HepG2 (cell line): Measurements from ENCODE around the gene CTSA. TPM values are rescaled to one million over a fixed set of nuclear protein-coding genes. Genes with fewer than 3 reads are reported as not detected.

Experiments used
- CCAR2 ChIP-seq: fragments of 200-400 bp; formaldehyde crosslinking; optimal IDR thresholded peaks from 2 replicates; pipeline ENCODE3; 2018; ENCODE audit warnings: low read depth, mild to moderate bottlenecking, low read length, moderate library complexity
- CREM ChIP-seq, 2 experiments: sonication (generic) in 1 of 2; formaldehyde crosslinking in 1 of 2; IDR thresholded peaks; 2 replicates each; pipeline versions ENCODE4 v1.4.0 to v1.6.1; 2016 to 2020; ENCODE audit warnings: antibody characterized with exemption in 1 of 2, mild to moderate bottlenecking in 1 of 2, missing genetic modification reagents in 1 of 2
- GATAD2A ChIP-seq: IDR thresholded peaks from 2 replicates; pipeline ENCODE4 v1.6.1; 2016
- KDM5B ChIP-seq: sonication (generic); formaldehyde crosslinking; IDR thresholded peaks from 2 replicates; pipeline ENCODE4 v1.4.0; 2020; ENCODE audit warnings: missing genetic modification reagents, mild to moderate bottlenecking, borderline replicate concordance
- LCORL ChIP-seq, 2 experiments: fragments of 450-650 bp in 1 of 2; sonication (generic) in 1 of 2; formaldehyde crosslinking in 1 of 2; IDR thresholded peaks; 2 replicates each; pipeline versions ENCODE4 v1.5.0 to v1.6.1; 2017 to 2020; ENCODE audit warnings: antibody characterized with exemption in 1 of 2, missing genetic modification reagents in 1 of 2
- SOX6 ChIP-seq, 2 experiments: fragments of 450-650 bp in 1 of 2; sonication (generic) in 1 of 2; formaldehyde crosslinking in 1 of 2; IDR thresholded peaks; 2 replicates each; pipeline versions ENCODE4 v1.4.0 to v1.6.1; 2017 to 2020; ENCODE audit warnings: antibody characterized with exemption in 1 of 2, mild to moderate bottlenecking in 1 of 2, missing genetic modification reagents in 1 of 2
- SUZ12 ChIP-seq: fragments of 150-350 bp; IDR thresholded peaks from 2 replicates; pipeline ENCODE4 v1.6.1; 2014; ENCODE audit warnings: low read depth, low read length
- ZBTB42 ChIP-seq: sonication (generic); formaldehyde crosslinking; IDR thresholded peaks from 2 replicates; pipeline ENCODE4 v1.5.0; 2020; ENCODE audit warnings: mild to moderate bottlenecking, missing genetic modification reagents
- ZFP36L1 ChIP-seq: sonication (generic); formaldehyde crosslinking; IDR thresholded peaks from 2 replicates; pipeline ENCODE4 v1.8.0; 2022; ENCODE audit warnings: mild to moderate bottlenecking, missing genetic modification reagents, moderate library complexity
- ZNF101 ChIP-seq: sonication (generic); formaldehyde crosslinking; IDR thresholded peaks from 2 replicates; pipeline ENCODE4 v1.4.0; 2020; ENCODE audit warnings: mild to moderate bottlenecking, low read depth, missing genetic modification reagents, borderline replicate concordance
- ZNF232 ChIP-seq: sonication (generic); formaldehyde crosslinking; IDR thresholded peaks from 2 replicates; pipeline ENCODE4 v1.4.0; 2020; ENCODE audit warnings: missing genetic modification reagents, borderline replicate concordance
- ZNF253 ChIP-seq: sonication (generic); formaldehyde crosslinking; IDR thresholded peaks from 2 replicates; pipeline ENCODE4 v1.8.0; 2022; ENCODE audit warnings: mild to moderate bottlenecking, missing genetic modification reagents, borderline replicate concordance
- ZNF33B ChIP-seq: sonication (generic); formaldehyde crosslinking; IDR thresholded peaks from 2 replicates; pipeline ENCODE4 v1.5.1; 2020; ENCODE audit warnings: mild to moderate bottlenecking, missing genetic modification reagents
- polyA plus RNA-seq, 8 experiments: library from polyadenylated mRNA; depleted of rRNA in 3 of 8; stranded (reverse) in 7 of 8; unstranded in 1 of 8; fragments of >200 nt; fragmentation: Illumina TruSeq in 4 of 8; extraction: Trizol in 4 of 8; gene quantifications; 2 replicates each; pipeline versions ENCODE4 v1.2.1 to v1.2.3, GENCODE V29; 2011 to 2016; ENCODE audit warnings: low read depth in 4 of 8, missing spikeins in 1 of 8, mixed read lengths in 1 of 8; ENCODE audit not compliant: insufficient read depth in 1 of 8
- total RNA-seq, 5 experiments: library from RNA; depleted of rRNA; stranded (reverse); fragments of >200 nt; fragmentation: Illumina TruSeq; extraction: Trizol; gene quantifications; 2 replicates each; pipeline ENCODE4 v1.2.3, GENCODE V29; 2016; ENCODE audit warnings: low read depth in 1 of 5
- TF ChIP-seq, protein P1 (sequence below): sonication (generic); formaldehyde crosslinking; IDR thresholded peaks from 2 replicates; pipeline ENCODE4 v1.8.1; 2022; ENCODE audit warnings: mild to moderate bottlenecking, missing genetic modification reagents
- TF ChIP-seq, protein P2 (sequence below): sonication (generic); formaldehyde crosslinking; IDR thresholded peaks from 2 replicates; pipeline ENCODE4 v1.4.0; 2020; ENCODE audit warnings: mild to moderate bottlenecking, low read depth, missing genetic modification reagents
- TF ChIP-seq, protein P3 (sequence below): sonication (generic); formaldehyde crosslinking; IDR thresholded peaks from 2 replicates; pipeline ENCODE4 v1.4.0; 2020; ENCODE audit warnings: missing genetic modification reagents
- TF ChIP-seq, protein P4 (sequence below): sonication (generic); formaldehyde crosslinking; IDR thresholded peaks from 2 replicates; pipeline ENCODE4 v1.4.0; 2020; ENCODE audit warnings: low read depth, mild to moderate bottlenecking, missing genetic modification reagents

Gene CTSA
- total and polyA plus RNA-seq, 2 of the 13 experiments (the other 11 are each of a cell fraction or from before 2014, with no cell fraction given), result 202 to 231 TPM

DNA sequence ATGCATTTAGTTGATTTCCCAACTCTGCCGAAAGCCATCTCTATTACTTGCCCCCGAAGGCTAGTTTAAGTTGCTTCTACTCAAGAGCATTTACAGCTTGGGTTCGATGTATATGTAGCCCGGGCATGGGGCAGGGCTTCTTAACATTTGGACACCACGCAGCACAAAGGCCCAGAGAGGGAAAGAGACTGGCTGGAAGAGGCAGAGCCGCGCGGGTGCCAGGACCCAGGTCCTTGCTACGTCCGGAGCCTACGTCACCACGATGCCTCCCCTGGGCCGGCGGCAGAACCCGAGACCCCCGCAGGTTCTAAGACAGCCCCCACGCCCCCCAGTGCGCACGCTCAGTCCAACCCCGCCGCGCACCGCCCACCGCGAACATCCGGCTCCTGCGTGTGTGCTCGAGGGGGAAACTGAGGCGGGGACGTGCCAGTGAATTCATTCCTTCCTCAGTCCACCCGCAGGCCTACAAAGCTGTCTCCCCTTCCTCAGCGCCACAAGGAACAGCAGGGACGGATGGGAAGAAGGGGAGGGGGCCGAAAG, 43.0 kb downstream of the CTSA start (continued):
- TF ChIP-seq ZNF232 (CRISPR knock-in tag) (no peak), CREM (IDR thresholded peaks at IDR 0.05) (peak; percentile 79), CREM (CRISPR knock-in tag; IDR thresholded peaks at IDR 0.05) (no peak), ZNF253 (CRISPR knock-in tag) (no peak; the same call in 1 of the 2 replicates), KDM5B (no peak), SOX6 (IDR thresholded peaks at IDR 0.05) (no peak), SOX6 (CRISPR knock-in tag; IDR thresholded peaks at IDR 0.05) (peak; percentile 66; the same call in 1 of the 2 replicates), ZNF101 (CRISPR knock-in tag) (peak; percentile 79; the same call in 1 of the 2 replicates), ZNF33B (CRISPR knock-in tag) (peak; percentile 84; the same call in 1 of the 2 replicates), LCORL (IDR thresholded peaks at IDR 0.05) (no peak), LCORL (CRISPR knock-in tag; IDR thresholded peaks at IDR 0.05) (no peak), CCAR2 (no peak), ZFP36L1 (CRISPR knock-in tag) (peak; percentile 85; the same call in 1 of the 2 replicates), GATAD2A (CRISPR knock-in tag) (peak; percentile 35; the same call in 1 of the 2 replicates), SUZ12 (no peak), ZBTB42 (CRISPR knock-in tag) (no peak)
- TF ChIP-seq, protein P1, sequence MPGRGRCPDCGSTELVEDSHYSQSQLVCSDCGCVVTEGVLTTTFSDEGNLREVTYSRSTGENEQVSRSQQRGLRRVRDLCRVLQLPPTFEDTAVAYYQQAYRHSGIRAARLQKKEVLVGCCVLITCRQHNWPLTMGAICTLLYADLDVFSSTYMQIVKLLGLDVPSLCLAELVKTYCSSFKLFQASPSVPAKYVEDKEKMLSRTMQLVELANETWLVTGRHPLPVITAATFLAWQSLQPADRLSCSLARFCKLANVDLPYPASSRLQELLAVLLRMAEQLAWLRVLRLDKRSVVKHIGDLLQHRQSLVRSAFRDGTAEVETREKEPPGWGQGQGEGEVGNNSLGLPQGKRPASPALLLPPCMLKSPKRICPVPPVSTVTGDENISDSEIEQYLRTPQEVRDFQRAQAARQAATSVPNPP (CRISPR knock-in tag), result peak; percentile 85; the same call in 1 of the 2 replicates
- TF ChIP-seq, protein P2, sequence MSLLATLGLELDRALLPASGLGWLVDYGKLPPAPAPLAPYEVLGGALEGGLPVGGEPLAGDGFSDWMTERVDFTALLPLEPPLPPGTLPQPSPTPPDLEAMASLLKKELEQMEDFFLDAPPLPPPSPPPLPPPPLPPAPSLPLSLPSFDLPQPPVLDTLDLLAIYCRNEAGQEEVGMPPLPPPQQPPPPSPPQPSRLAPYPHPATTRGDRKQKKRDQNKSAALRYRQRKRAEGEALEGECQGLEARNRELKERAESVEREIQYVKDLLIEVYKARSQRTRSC (CRISPR knock-in tag), result no peak
- TF ChIP-seq, protein P3, sequence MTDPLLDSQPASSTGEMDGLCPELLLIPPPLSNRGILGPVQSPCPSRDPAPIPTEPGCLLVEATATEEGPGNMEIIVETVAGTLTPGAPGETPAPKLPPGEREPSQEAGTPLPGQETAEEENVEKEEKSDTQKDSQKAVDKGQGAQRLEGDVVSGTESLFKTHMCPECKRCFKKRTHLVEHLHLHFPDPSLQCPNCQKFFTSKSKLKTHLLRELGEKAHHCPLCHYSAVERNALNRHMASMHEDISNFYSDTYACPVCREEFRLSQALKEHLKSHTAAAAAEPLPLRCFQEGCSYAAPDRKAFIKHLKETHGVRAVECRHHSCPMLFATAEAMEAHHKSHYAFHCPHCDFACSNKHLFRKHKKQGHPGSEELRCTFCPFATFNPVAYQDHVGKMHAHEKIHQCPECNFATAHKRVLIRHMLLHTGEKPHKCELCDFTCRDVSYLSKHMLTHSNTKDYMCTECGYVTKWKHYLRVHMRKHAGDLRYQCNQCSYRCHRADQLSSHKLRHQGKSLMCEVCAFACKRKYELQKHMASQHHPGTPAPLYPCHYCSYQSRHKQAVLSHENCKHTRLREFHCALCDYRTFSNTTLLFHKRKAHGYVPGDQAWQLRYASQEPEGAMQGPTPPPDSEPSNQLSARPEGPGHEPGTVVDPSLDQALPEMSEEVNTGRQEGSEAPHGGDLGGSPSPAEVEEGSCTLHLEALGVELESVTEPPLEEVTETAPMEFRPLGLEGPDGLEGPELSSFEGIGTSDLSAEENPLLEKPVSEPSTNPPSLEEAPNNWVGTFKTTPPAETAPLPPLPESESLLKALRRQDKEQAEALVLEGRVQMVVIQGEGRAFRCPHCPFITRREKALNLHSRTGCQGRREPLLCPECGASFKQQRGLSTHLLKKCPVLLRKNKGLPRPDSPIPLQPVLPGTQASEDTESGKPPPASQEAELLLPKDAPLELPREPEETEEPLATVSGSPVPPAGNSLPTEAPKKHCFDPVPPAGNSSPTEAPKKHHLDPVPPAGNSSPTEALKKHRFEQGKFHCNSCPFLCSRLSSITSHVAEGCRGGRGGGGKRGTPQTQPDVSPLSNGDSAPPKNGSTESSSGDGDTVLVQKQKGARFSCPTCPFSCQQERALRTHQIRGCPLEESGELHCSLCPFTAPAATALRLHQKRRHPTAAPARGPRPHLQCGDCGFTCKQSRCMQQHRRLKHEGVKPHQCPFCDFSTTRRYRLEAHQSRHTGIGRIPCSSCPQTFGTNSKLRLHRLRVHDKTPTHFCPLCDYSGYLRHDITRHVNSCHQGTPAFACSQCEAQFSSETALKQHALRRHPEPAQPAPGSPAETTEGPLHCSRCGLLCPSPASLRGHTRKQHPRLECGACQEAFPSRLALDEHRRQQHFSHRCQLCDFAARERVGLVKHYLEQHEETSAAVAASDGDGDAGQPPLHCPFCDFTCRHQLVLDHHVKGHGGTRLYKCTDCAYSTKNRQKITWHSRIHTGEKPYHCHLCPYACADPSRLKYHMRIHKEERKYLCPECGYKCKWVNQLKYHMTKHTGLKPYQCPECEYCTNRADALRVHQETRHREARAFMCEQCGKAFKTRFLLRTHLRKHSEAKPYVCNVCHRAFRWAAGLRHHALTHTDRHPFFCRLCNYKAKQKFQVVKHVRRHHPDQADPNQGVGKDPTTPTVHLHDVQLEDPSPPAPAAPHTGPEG (CRISPR knock-in tag), result no peak
- TF ChIP-seq, protein P4, sequence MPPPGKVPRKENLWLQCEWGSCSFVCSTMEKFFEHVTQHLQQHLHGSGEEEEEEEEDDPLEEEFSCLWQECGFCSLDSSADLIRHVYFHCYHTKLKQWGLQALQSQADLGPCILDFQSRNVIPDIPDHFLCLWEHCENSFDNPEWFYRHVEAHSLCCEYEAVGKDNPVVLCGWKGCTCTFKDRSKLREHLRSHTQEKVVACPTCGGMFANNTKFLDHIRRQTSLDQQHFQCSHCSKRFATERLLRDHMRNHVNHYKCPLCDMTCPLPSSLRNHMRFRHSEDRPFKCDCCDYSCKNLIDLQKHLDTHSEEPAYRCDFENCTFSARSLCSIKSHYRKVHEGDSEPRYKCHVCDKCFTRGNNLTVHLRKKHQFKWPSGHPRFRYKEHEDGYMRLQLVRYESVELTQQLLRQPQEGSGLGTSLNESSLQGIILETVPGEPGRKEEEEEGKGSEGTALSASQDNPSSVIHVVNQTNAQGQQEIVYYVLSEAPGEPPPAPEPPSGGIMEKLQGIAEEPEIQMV, result peak; percentile 27; the same call in 1 of the 2 replicates
